Stimulated activated CD4-positive, alpha-beta T cell treated with anti-CD3 and anti-CD28 coated beads, Interleukin-4, amount 100 ng/mL, for 48 hours (primary cell): ENCODE results near the gene PRDX6.
"Not testable (repeated sequence)": the region's sequence is repeated elsewhere in the genome, so short reads cannot be mapped to it uniquely, and the experiment has no call there.

Source experiments
- DNase-seq, 2 donors: peaks; one replicate each; pipeline ENCODE4 v3.0.0-alpha.2; 2020; ENCODE audit warnings: low read depth in 2 of 2

The PRDX6 gene

GRCh38 chr1:173496757-173497320 lies 19.7 kb downstream of the PRDX6 start:
- DNase-seq: no peak

DNA sequence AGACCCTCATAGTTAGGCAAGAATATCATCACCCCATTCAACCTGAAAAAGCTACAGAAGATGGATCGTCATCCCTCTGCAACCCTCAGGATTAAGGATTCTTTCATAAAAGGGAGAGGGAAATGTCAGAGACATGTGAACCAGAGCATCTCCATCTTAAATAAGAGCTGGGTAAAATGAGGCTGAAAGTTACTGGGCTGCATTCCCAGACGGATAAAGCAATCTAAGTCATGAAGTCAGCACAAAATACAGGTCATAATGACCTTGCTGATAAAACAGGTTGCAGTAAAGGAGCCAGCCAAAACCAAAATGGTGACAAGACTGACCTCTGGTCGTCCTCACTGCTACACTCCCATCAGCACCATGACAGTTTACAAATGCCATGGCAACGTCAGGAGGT lies 22.6 kb downstream of the PRDX6 start:
- no peak for DNase-seq

- DNase-seq: no peak
These were observed 25.0 kb downstream of the PRDX6 start for GRCh38 chr1:173502104-173502503.

DNA sequence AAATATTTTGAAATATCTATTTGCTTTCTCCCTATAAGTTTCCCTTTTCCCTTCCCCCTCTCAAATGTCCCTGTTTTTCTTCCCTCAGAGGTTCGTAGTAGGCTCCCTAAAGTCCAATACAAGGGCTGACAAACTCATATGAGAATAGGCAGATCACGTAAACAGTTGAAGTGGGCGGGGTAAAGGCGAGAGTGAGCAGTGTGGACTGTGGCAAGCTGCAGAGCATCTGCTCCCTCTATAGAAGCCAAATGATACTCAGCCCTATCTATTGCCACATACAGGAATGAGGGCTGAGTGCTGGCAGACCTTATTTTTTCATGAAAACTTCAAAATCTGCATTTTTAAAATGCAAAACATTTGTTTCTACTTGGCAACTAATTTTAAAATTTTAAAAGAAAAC lies 26.3 kb downstream of the PRDX6 start:
- no peak for DNase-seq

DNA sequence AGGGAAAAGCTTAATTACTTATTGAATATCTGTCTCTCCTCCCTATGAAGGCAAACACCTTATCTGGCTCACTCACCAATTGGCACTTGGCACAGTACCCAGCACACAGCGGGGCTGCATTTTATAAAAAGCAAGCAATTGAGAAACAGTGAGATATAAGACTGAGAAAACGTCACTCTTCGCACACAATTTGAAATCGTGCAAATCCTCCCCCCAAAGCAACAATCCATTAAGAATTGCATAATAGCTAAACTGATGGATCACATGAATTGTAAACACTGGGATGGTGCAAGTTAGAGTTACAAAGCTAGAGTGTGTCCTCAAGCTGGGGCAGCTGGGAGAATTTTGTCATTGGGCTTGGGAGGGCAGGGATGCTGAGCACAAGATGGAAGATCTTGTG lies 27.1 kb downstream of the PRDX6 start:
- DNase-seq: no peak

DNA sequence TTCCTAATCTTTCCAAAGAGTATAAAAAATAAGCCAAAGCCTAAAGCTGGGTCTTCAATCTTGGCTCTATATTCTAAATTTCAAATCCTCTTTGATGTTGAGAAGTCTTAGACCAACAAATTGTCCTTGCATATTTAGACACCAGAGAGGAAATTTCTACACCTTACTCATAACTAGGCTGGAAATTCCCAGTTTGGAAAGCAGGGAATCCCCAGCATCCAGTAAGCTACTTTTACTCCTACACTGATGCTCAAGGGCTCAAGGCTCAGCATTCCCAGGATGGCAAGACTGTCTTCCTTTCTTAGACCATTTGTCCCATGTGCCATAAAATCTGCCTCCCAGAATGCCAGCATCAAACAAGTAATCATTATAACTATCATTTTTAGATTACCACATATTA lies 28.3 kb downstream of the PRDX6 start:
- DNase-seq: no peak

- DNase-seq: no peak
These were observed 29.3 kb downstream of the PRDX6 start for GRCh38 chr1:173506437-173506836.

- no peak for DNase-seq
These were observed 30.2 kb downstream of the PRDX6 start for GRCh38 chr1:173507205-173507846.

DNA sequence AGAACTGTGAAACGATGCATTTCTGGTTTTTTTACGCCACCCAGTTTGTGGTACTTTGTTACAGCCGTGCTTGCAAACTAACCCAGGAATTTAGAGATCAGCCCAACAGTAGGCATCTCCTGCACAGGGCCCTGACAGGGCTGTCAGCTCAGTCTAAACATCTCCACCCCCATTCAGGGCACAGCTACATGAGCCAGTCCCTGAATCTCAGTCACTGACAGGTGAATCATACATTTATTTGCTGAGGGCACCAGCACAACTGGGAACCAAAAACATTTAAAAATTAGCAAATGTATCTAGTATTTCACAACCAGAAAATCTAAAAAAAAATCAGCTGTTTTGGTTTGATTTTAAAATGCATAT lies 30.7 kb downstream of the PRDX6 start:
- no peak for DNase-seq

DNA sequence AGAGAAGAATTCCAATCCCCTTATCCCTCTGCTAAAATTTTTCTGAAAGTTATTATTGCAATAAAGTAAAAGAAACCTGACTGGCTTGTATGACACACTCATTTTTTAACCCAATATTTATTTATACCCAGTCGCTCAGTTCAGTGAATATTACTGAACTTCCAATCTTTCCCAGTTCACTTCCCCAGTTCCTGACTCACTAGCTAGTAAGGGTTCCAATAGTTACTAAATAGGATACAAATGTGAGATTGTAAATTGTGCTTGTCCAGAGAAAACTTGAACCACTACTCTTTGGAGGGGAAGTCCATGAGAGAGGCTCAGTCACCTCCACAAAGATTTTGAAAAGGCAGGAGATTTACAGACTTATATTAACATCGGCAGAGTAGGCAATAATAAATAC lies 31.4 kb downstream of the PRDX6 start:
- DNase-seq: no peak

- no peak for DNase-seq
These were observed 32.7 kb downstream of the PRDX6 start for GRCh38 chr1:173509797-173510196.

DNA sequence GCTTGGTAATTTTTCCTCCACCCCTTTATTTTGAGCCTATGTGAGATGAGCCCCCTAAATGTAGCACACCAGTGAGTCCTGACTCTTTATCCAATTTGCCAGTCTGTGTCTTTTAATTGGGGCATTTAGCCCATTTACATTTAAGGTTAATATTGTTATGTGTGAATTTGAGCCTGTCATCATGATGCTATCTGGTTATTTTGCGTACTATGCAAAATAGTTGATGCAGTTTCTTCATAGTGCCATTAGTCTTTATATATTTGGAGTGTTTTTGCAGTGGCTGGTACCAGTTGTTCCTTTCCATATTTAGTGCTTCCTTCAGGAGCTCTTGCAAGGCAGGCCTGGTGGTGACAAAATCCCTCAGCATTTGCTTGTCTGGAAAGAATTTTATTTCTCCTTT lies 37.4 kb downstream of the PRDX6 start:
- DNase-seq: not testable (repeated sequence)

GRCh38 chr1:173520799-173521198 lies 43.7 kb downstream of the PRDX6 start:
- DNase-seq: no peak

GRCh38 chr1:173523329-173523728 lies 46.2 kb downstream of the PRDX6 start:
- no peak for DNase-seq

GRCh38 chr1:173525926-173526325 lies 48.8 kb downstream of the PRDX6 start:
- no peak for DNase-seq

GRCh38 chr1:173527151-173527826 lies 50.2 kb downstream of the PRDX6 start:
- no peak for DNase-seq

DNA sequence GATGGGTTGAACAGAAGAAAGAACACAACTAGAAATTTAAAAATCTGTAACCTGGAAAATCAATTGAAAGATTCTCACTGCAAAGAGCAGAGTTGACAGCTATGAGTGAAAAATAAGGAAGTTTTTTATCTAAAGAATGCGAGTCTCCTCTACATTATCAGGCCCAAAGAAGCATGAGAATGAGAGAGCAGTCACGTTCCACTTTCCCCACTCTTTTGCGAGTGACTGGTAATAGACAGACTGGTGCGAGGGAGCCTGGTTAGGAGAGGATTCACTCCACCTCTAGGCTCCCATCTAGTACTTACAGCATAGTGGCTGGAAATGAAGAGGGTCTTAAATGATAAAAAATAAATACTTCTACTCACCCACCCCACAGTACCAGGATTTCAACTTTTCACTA lies 52.0 kb downstream of the PRDX6 start:
- no peak for DNase-seq

- DNase-seq: no peak
These were observed 53.9 kb downstream of the PRDX6 start for GRCh38 chr1:173530795-173531693.

DNA sequence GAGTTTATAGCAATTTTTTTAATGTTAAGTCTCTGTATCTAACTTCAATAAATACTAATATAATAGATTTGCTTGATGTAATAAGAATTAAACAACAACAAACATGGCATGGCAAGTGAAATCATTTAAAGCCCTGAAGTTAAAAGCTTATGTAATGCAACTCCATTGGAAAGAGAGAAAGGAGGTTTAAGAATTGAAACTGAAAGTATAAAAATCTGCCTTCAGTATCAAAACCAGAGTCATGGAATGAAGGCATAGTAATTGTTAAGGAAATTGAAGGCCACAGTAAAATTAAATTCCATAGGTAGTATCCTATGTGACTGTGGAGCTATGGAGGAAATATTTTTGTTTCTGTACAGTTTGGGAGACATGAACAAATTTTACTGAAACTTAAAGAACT lies 55.1 kb downstream of the PRDX6 start:
- DNase-seq: no peak

DNA sequence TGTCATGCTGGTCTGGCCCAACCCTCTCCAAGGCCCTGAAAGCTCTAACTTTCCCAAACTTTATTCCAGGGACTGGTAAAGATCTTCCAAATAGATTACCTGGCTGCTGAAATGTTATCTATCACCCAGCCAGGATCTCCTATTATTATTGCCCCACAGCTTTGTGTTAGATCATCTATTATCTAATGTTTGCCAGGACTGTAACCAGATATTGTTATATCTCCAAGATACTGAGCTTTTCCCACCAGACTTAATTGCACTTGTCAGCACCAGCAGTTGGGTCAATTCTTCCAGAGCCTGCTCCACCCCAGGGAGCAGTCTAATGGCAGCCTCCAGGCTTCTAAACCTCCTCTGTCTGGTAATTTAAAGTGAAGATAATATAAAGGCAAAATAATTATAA lies 59.1 kb downstream of the PRDX6 start:
- no peak for DNase-seq
